Measurements from ENCODE around the gene CDA.
A peak's percentile ranks its signal among the peaks of the same experiment; 100 is the strongest.

Gene CDA

DNA sequence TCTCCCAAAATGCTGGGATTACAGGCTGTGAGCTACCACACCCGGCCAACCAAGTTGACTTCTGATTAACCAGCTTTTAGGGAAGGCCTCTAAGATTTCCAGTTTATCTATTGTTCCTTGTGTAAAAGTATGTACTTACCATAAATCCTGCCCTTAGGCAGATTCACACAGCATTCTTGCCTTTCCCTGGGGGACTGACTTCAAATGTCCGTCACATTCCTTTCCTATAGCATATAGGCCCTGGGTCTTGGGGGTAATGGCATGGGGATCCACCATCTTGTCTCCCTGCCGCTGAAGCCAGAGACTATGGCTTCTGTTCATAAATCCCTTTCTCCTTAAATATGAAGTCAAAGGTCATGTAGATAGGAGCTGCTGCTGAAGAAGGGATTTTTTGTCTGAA, 43.5 kb downstream of the CDA start:
- no peak overlapping the region for H3K4me3 ChIP-seq (ENCODE audit: low read depth, low read length)
- in situ Hi-C loops (cut with HindIII; ENCODE audit: low sequenced_read_pairs), result no loop called here
- no peak for DNase-seq (ENCODE audit: low read depth, low spot score)
- TF ChIP-seq, protein P1, sequence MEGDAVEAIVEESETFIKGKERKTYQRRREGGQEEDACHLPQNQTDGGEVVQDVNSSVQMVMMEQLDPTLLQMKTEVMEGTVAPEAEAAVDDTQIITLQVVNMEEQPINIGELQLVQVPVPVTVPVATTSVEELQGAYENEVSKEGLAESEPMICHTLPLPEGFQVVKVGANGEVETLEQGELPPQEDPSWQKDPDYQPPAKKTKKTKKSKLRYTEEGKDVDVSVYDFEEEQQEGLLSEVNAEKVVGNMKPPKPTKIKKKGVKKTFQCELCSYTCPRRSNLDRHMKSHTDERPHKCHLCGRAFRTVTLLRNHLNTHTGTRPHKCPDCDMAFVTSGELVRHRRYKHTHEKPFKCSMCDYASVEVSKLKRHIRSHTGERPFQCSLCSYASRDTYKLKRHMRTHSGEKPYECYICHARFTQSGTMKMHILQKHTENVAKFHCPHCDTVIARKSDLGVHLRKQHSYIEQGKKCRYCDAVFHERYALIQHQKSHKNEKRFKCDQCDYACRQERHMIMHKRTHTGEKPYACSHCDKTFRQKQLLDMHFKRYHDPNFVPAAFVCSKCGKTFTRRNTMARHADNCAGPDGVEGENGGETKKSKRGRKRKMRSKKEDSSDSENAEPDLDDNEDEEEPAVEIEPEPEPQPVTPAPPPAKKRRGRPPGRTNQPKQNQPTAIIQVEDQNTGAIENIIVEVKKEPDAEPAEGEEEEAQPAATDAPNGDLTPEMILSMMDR (IDR thresholded peaks at IDR 0.05; ENCODE audit: low read depth, low read length), result no peak

DNA sequence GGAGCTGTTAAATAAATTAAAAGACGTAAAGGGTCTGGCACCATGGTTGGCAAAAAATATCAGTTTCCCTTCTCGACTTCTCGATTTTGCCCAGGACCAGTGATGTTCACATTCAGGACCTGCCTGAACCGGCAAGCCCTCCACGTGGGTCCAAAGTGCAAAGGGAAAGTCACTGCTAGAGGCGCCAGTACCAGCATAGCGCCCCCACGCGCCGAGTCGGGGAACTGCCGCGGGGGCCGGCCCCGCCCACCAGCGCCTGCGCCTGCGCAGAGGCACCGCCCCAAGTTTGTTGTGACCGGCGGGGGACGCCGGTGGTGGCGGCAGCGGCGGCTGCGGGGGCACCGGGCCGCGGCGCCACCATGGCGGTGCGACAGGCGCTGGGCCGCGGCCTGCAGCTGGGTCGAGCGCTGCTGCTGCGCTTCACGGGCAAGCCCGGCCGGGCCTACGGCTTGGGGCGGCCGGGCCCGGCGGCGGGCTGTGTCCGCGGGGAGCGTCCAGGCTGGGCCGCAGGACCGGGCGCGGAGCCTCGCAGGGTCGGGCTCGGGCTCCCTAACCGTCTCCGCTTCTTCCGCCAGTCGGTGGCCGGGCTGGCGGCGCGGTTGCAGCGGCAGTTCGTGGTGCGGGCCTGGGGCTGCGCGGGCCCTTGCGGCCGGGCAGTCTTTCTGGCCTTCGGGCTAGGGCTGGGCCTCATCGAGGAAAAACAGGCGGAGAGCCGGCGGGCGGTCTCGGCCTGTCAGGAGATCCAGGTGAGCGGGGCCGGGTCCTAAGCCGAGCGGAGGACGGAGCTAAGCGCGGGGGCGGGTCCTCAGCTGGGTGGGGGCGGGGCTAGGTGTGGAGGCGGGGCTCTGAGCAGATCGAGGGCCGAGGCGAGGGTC, 44.5 kb downstream of the CDA start, which contains the start of gene PINK1:
Gene PINK1 (plus strand): TSS at position 269 of the 875 bp plus-strand sequence. CDS start 91 bp downstream, at position 360.
- peak within 1 kb of the TSS; percentile 65 for H3K4me3 ChIP-seq (ENCODE audit: low read depth, low read length)
- in situ Hi-C loops (cut with HindIII; ENCODE audit: low sequenced_read_pairs), result no loop called here
- DNase-seq (ENCODE audit: low read depth, low spot score), result peak; percentile 64
- TF ChIP-seq, protein P1 (IDR thresholded peaks at IDR 0.05; ENCODE audit: low read depth, low read length), result peak; percentile 95

DNA sequence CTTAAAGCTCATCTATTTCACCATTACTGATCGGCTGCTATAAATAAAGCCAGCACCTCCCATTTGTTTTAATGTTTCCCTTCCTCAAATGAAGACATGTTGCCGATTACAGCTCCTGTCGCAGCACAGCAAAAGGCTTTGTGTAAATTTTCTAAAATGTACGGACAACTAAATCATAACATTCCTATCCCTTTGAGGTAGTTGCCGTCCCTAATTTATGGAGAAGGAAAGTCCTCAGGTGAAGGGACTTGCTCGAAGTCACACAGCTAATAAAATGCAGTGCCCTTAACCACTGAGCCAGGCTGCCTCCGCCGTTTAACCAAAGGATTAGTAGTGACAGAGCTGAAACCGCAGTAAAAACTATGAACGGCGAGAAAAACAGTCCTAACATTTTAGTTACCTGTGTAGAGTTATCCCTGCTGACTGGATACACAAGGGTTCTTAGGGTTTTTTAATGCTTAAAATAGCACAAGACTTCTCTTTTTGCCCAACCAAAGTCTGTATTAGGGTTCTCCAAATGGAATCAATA, 45.2 kb downstream of the CDA start:
- TF ChIP-seq, protein P1 (IDR thresholded peaks at IDR 0.05; ENCODE audit: low read depth, low read length), result no peak
- DNase-seq (ENCODE audit: low read depth, low spot score), result no peak
- in situ Hi-C loops (cut with HindIII; ENCODE audit: low sequenced_read_pairs), result no loop called here

DNA sequence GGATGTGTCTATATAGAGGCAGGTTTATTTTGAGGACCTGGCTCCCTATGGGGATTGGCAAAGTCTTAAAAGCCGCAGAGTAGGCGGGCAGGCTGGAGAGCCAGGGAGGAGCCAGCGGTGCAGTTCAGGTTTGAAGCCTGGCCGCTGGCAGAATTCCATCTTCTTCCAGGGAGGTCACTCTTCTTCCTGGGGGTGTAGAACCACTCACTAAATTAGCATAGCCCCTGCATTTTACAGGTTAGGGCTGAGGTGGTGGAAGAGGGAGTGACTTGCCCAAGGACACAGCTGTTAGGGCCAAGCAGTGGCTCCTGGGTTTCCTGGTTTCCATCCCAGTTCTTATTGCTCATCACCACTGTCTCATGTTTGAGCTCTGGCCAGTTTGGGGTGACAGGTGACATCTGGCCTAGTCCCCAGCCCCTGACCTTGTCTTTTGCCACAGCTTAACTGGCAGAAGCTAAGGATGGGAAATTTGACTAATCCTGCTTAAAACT, 45.7 kb downstream of the CDA start:
- H3K4me3 ChIP-seq (ENCODE audit: low read depth, low read length), result peak overlapping the region; percentile 65
- in situ Hi-C loops (cut with HindIII; ENCODE audit: low sequenced_read_pairs), result no loop called here
- TF ChIP-seq, protein P1 (IDR thresholded peaks at IDR 0.05; ENCODE audit: low read depth, low read length), result no peak
- peak; percentile 72 for DNase-seq (ENCODE audit: low read depth, low spot score)

More for the DNA sequence above, 45.2 kb downstream of the CDA start:
- H3K4me3 ChIP-seq (ENCODE audit: low read depth, low read length), result peak overlapping the region; percentile 65

DNA sequence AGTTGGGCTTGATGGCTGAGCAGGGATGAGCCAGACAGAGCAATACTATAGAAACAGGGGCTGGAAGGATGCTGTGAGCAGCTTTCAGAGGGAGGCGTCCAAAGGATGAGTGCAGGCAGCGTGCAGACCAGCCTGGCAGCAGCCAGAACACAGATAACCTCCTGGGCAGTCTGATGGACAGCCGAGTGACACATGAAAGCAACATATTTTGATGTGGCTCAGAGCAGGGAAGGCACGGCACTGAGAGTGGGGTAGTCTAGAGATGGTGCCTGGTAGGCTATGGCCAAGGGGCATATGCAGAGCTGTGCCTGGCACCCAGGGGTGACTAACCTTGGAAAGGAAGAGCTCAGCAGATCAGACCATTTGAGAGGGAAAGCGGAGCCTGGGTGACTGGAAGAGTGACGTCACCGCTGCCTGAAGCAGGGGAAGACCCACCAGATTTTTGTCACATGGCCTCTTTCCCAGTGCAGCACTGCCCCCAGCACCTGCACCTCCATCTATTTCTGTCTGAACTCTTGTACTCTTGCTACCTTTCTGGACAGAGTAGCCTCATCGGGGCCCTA, 48.0 kb downstream of the CDA start:
- TF ChIP-seq, protein P1 (IDR thresholded peaks at IDR 0.05; ENCODE audit: low read depth, low read length), result no peak
- H3K4me3 ChIP-seq (ENCODE audit: low read depth, low read length), result no peak overlapping the region
- in situ Hi-C loops (cut with HindIII; ENCODE audit: low sequenced_read_pairs), result no loop called here
- no peak for DNase-seq (ENCODE audit: low read depth, low spot score)

DNA sequence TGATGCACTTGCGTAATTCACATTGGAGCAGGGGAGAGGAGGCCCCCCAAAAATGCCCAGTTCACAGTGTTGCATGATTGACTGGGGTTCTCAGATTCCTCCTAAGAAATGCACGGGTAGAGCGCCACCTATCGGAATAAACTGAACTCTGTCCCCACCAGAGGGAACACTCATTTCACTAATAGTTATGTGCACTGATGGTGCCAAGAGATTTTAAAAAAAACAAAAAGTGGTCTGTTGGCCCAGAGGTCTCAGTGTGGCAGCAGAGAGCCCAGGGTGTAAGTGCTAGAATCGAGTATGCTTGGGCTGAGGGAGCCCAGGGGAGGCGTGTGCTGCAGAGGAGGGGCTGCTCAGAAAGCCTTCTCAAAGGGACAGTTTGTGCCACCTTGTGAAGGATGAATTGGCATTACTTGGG, 51.3 kb downstream of the CDA start:
- no peak overlapping the region for H3K4me3 ChIP-seq (ENCODE audit: low read depth, low read length)
- peak; percentile 52 for DNase-seq (ENCODE audit: low read depth, low spot score)
- TF ChIP-seq, protein P1 (IDR thresholded peaks at IDR 0.05; ENCODE audit: low read depth, low read length), result peak; percentile 76
- in situ Hi-C loops (cut with HindIII; ENCODE audit: low sequenced_read_pairs), result no loop called here
